ENCODE measurements around the gene TSHZ2. TPM values are rescaled to one million over a fixed set of nuclear protein-coding genes. Genes with fewer than 3 reads are reported as not detected.

Gene TSHZ2
- total and polyA plus RNA-seq, 12 donors: 1.5 to 6.2 (median 4.5) TPM

DNA sequence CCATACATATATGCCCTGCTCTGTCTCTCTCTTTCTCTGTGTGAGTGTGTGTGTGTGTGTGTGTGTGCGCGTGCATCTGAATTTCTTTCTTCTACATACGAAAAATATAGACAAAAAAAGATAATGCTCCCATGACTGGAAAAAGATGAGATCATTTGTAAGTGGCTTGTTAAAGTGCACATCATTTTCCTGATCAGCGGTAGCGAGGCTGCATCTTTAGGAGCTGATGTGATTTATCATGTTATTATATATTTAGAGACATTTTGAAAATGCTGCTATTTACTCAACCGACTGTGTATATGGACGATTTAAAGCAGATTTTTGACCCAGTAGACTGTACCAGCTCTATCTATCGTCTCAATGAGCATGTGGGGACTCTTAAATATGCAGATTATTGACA, 265.3 kb downstream of the TSHZ2 start:
- no peaks in the 10 kb centered on the region for H3K27me3 ChIP-seq
- no peak for DNase-seq
- H3K36me3 ChIP-seq: no peaks in the 10 kb centered on the region
- TF ChIP-seq CTCF (IDR thresholded peaks at IDR 0.05): no peak
- no peak overlapping the region for H3K27ac ChIP-seq
- 92 to 95% methylated on average over 8 of the region's 8 CpGs for WGBS, 2 donors
- intact Hi-C loops (cut with DNase I): loop anchor here in 1 of 10 donors (10.0 kb wide), 1 partner anchor 307 kb away; no protein-coding TSS in a partner anchor
- no peaks in the 10 kb centered on the region for H3K4me1 ChIP-seq
- H3K4me3 ChIP-seq: no peak overlapping the region
- ATAC-seq: no peak
- peaks cover 0 to 3% (median 0%) of the 10 kb centered on the region in 11 donors for H3K9me3 ChIP-seq

DNA sequence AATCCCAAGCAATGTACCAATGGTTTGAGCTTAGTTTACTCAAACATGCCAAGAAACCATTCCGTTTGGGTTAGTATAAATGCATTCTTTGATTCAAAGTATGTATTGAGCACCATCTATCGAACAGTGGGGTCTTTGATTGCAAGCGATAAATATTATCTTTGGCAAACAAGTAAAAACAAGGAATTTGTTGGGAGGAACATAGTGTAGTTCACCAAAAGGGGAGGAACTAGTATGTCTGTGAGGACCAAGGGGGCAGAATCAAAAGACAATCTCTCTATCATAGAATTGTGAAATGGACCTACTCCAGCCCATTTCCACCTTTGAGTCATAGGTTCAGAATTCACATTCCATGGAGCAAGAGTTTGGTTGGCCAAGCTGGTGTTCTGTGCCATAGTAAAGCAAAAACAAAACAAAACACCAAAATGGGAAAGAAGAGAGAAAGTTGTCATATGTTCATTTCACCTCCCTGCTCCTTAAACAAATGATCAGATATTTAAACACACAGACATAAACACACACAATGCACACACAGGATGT, 266.0 kb downstream of the TSHZ2 start:
- no peak for TF ChIP-seq CTCF (IDR thresholded peaks at IDR 0.05)
- Histone ChIP-seq H3K36me3 (no peaks in the 10 kb centered on the region), H3K4me1 (no peaks in the 10 kb centered on the region), H3K27me3 (no peaks in the 10 kb centered on the region), H3K27ac (no peak overlapping the region), H3K9me3 (peaks cover 0 to 3% (median 0%) of the 10 kb centered on the region in 11 donors), H3K4me3 (no peak overlapping the region)
- WGBS, 2 donors: 62 to 89% methylated on average over 3 of the region's 3 CpGs
- ATAC-seq (no peak), DNase-seq (no peak)
- intact Hi-C loops (cut with DNase I): loop anchor here in 1 of 10 donors (10.0 kb wide), 1 partner anchor 307 kb away; no protein-coding TSS in a partner anchor

GRCh38 chr20:53243152-53243551, 271.0 kb downstream of the TSHZ2 start:
- WGBS, 2 donors: 96 to 98% methylated on average over 3 of the region's 3 CpGs

DNA sequence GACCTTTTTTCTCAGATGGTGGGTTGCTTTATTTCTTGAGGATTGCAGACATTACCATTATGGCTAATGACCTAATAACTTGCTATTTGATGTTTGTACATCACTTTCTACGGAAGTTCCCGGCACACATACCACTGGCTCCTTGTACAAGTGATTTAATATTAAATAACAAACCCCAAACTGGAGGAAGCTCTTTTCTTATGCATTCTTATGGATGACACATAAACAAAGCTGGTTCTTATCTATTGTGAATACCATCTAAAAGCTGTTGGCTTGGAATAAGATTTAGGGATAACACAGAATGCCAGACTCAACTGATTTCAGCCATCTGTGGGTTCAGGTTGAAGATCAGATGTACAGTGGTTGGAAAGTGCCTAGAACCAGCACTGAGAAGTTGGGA, 272.6 kb downstream of the TSHZ2 start:
- no peaks in the 10 kb centered on the region for H3K36me3 ChIP-seq
- intact Hi-C loops (cut with DNase I): no loop called here
- no peaks in the 10 kb centered on the region for H3K4me1 ChIP-seq
- H3K9me3 ChIP-seq: no peaks in the 10 kb centered on the region
- DNase-seq (no peak), ATAC-seq (no peak)
- no peak overlapping the region for H3K4me3 ChIP-seq
- 96 to 98% methylated on average over 2 of the region's 2 CpGs for WGBS, 2 donors
- no peaks in the 10 kb centered on the region for H3K27me3 ChIP-seq
- TF ChIP-seq CTCF (IDR thresholded peaks at IDR 0.05): no peak
- no peak overlapping the region for H3K27ac ChIP-seq

More at GRCh38 chr20:53243152-53243551, 271.0 kb downstream of the TSHZ2 start:
- DNase-seq (no peak), ATAC-seq (no peak)
- intact Hi-C loops (cut with DNase I): no loop called here
- H3K4me1 ChIP-seq: no peaks in the 10 kb centered on the region
- H3K36me3 ChIP-seq: no peaks in the 10 kb centered on the region
- H3K27me3 ChIP-seq: no peaks in the 10 kb centered on the region
- no peak for TF ChIP-seq CTCF (IDR thresholded peaks at IDR 0.05)
- no peaks in the 10 kb centered on the region for H3K9me3 ChIP-seq
- no peak overlapping the region for H3K4me3 ChIP-seq
- no peak overlapping the region for H3K27ac ChIP-seq

All from heart right ventricle (tissue), 16 donors.